Stimulated activated CD4-positive, alpha-beta T cell treated with anti-CD3 and anti-CD28 coated beads, Interleukin-4, amount 100 ng/mL, for 48 hours (primary cell): ENCODE results near the gene MYL9.

Source experiments
- DNase-seq, 2 donors: peaks; one replicate each; pipeline ENCODE4 v3.0.0-alpha.2; 2020; ENCODE audit warnings: low read depth in 2 of 2

The MYL9 gene

DNA sequence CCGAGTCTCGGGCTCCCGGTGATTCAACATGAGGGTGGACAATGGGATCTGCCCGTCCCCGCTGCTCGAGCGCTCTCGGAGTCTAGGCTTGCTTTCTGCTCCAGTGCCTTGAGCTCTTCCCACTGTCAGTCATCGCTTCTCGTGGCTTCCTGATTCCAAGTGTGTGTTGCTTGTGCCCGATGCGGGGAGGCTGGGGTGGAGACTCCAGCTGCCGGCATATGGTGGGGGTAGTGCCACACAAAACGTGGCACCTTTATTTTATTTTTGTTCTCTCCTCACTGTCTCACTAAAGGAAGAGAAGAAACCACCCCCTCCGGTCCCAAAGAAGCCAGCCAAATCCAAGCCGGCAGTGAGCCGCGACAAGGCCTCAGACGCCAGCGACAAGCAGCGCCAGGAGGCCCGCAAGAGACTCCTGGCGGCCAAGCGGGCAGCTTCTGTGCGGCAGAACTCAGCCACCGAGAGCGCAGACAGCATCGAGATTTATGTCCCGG lies 14.8 kb upstream of the MYL9 start:
- no peak for DNase-seq

- no peak for DNase-seq
These were observed 13.8 kb upstream of the MYL9 start for GRCh38 chr20:36527331-36528125.

DNA sequence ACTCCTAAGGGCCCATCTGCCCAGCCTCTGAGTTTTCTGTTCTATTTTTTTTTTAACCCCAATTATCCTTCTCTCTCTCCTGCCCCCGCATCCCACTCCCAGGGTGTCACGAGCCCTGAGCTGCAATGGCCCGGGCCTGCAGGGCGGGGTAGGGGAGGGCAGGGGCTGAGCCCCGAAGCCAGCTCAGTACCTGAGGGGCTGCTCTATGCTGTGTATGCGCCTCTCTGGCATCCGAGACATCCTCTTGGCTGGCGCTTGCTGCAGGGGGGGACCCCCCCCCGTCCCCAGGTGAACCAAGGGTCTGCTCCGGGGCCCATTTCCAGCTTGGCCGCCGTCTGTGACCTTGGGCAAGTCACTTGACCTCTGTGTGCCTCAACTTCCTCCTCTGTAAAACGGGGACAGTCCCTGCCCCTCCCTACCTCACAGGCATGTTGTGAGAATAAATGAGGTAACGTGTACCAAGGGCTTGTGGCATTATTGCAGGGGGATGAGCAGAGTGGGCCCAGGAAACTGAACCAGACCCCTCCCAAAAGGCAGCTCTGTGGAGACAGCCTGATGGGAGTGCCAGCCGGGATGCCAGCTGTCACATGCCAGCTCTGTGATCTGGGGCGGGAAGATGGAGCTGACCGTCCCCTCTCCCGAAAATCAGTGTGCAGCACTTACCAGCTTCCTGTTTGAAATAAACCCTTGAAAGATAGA lies 13.0 kb upstream of the MYL9 start:
- no peak for DNase-seq

DNA sequence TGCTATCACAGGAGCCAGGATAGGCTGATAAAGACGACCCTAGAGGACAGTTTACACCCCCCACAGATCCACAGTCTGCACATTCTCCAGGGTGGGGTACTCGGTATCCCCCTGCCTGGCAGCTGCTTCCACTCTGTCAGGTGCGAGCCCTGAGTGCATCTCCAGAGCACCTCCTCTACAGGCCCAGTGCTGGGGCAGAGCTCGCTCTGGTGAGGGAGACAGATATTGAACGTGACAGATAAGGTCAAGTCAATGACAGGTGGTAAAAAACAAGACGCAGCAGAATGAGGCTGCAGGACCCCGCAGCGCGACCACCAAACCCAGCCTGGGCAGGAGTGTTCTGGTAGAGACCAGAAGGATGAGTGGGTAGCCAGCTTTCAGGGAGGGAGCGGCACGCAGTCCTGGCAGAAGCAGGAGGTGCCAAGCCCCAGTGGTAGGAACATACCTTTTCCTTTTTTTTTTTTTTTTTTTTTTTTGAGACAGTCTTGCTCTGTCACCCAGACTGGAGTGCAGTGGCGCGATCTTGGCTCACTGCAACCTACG lies 12.4 kb upstream of the MYL9 start:
- no peak for DNase-seq

DNA sequence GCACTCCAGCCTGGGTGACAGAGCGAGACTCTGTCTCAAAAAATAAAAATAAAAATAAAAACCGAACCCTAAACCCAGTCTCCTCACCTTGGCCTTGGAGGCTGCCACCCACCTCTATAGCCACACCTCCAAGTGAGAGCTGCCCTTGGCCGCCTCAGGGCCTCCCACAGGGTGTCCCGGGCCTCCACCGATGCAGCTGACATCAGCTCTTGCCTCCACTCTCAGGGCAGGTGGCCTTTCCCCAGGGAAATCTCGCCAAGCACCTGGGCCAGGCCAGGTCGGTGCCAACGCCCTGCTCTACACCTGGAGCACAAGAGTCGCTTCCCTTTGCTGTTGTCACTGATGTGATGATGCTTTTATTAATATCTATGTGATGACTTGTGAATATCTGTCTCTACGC lies 8.9 kb upstream of the MYL9 start:
- no peak for DNase-seq

DNA sequence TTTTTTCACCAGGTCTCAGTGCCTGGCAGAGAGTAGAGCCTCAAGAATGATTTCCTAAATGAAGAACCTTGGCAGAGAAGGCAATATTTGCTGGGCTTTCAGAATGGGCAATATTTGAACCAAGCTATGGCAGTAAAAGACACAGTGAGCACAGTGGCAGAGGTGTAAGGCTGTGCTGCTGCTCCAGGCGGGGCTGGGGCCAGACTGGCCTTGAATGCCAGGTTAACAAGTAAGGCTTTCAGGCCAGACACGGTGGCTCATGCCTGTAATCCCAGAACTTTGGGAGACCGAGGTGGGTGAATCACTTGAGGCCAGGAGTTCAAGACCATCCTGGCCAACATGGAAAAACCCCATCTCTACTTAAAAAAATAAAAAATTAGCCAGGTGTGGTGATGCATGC lies 8.5 kb upstream of the MYL9 start:
- no peak for DNase-seq

- DNase-seq: no peak
These were observed 3.1 kb upstream of the MYL9 start for GRCh38 chr20:36538026-36538722.

DNA sequence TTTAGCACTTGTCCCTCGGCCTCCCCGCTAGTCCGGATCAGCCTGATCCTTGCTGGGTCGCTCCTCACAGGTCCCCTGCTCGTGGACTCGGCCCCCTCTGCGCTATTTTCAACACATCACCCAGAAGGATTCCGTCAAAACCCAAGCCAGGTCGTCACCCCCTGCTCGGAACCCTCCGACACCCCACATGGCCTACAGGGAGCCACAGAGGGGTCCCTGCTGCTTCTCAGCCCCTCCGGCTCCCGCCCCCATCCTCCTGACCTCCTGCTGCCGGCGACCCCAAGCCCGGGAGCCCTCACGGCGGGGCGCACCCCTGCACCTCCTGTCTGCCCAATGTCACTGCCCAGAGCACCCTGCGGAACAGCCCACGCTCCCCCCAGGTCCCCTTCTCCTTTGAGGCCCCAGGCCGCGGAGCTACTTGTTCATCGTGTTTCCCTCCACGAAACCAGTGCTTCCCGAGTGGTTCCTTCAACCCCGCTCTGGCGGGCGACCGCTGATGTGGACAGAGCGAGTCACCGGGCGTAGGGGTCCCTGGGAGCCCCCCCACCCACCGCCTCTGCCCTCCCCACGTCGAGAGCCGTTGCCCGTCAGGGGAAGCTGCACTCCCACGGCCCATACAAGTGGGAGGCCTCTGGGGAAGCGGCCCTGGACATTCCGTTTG lies 638 bp upstream of the MYL9 start:
- no peak for DNase-seq

DNA sequence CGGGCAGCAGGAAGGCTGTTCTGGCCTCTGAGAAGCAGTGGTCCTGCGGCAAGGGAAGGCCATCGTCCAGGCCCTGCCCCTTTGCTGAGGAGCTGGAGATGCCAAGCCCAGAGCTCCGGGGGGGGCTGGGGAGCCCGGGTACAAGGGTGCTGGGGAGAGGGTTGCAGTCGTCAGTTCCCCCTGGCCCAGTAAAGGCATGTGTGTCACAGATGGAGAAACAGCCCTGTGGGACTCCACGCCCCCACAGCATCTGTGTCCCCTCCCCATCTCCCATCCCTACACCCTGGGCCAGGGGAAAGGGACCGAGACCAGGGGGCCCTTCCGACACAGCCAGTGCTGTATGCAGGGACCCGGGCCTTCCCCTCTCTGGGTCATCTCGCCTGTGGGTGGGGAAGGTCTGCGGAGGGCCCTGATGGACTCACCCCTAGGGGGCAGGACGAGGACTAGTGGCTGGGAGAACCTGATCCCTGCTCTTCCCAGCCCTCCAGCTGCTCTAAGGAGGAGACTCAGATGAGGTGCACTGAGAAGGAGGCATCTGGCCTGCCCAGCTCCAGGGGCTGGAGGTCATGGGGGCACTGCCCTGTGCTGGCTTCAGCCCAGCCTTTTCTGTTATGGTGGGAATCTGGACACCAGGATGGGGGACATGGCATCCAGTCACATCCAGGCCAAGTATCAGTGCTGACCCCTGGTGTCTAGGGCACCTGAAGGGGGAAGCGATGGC lies 609 bp downstream of the MYL9 start:
- DNase-seq: no peak

DNA sequence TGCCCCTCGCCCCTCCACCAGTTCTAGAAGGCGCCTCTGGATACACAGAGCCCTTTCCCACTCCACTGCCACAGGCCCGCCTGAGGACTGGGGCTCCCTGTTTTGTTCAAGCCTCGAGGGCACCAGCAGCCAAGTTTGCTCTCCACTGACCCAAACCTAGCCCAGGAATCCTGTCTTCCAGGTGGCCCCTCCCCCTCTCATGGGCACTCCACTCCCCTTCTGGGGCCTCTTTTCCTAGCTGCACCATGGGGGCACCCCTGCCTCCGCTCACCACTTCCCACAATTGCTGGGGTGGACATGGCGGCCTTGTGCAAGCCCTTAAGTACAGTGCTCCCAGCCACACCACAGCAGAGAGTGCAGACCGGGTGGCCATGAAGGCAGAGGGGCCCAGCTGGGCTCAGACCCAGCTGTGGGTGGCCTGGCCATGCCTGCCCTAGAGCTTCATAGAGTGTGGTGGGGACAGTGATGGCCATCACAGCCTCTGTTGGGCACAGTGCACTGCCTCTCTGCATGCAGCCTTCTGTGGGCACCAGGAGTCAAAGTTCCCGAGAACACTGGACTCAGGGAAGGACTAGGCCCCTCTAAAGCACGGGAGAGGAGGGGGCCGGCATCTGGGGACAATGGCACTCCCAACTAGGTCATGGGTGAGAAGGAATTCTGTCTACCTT lies 1.3 kb downstream of the MYL9 start:
- no peak for DNase-seq

DNA sequence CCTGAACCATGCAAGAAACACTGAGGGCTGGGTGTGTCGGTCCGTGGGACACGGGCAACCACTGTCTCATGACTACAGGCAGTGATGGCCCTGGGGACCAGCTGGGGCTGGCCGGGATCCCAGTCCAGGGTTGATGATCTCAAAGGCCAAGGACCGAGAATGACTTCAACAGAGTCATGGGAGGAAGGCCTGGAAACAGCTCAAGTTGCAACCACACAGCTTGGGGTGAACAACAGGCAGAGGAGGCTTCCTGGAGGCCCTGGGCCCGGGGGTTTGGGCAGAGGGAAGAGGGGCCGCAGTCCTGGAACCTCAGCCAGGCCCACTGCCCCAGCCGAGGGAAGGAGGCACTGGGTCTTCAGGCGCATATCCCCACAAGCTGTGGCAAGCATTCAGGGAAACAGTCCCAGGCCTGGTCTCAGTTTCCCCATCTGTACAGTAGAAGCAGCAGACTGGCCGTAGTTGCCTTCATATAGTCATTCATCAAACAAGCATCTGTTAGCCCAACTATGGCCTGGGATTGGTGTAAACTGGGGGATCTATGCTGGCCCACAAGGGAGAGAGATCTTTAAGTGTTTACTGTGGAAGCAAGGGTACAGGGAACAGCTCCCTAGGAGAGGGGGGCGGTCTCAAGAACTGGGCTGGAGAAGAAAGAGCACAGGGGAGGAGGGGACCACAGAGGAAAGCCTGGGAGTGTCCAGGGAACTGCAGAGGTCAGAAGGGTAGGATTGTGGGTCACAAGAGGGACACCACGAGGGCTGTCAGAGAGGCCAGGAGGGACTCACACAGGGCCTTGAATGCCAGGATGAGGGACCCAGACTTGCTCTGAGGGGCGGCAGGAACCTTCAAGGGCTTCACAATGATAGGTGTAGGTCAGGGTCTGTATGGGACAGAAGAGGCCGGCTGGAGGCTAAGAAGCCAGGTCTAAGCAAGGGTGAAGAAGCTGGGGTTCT lies 2.1 kb downstream of the MYL9 start:
- DNase-seq: no peak

- no peak for DNase-seq
These were observed 3.1 kb downstream of the MYL9 start for GRCh38 chr20:36544134-36545018.

DNA sequence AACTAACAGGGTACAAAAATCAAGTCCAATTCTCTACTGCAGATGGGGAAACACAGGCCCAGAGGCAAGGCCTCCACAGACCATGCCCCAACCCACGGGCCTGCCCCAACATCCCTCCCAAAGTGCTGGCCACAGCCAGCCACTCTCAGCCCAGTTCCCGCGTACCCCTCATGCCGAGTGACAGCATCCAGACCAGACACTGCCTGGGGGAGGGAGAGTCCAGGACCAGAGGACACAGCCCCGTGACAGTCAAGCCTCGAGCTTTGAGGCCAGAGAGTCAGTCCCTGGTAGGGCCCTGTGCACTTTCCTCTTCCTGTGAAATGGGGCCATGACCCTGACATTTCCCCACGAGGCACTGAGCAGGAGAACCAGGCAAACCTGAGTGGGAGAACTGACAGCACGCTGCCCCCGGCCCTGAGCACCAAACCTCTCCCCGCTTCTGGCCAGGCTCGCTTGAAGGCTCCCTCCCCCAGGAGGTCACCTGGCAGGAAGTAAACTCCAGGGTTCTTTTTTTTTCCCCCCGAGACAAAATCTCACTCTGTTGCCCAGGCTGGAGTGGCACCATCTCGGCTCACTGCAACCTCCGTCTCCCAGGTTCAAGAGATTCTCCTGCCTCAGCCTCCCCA lies 4.9 kb downstream of the MYL9 start:
- no peak for DNase-seq

- no peak for DNase-seq
These were observed 6.1 kb downstream of the MYL9 start for GRCh38 chr20:36547186-36548005.

DNA sequence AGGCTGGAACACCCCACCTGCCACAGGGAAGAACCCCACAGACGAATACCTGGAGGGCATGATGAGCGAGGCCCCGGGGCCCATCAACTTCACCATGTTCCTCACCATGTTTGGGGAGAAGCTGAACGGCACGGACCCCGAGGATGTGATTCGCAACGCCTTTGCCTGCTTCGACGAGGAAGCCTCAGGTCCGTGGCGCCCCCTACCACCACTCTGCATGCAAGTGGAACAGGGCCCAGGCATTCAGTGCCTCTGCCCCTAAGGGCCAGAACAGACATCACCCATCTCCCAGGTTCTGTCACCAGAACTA lies 6.6 kb downstream of the MYL9 start:
- no peak for DNase-seq

DNA sequence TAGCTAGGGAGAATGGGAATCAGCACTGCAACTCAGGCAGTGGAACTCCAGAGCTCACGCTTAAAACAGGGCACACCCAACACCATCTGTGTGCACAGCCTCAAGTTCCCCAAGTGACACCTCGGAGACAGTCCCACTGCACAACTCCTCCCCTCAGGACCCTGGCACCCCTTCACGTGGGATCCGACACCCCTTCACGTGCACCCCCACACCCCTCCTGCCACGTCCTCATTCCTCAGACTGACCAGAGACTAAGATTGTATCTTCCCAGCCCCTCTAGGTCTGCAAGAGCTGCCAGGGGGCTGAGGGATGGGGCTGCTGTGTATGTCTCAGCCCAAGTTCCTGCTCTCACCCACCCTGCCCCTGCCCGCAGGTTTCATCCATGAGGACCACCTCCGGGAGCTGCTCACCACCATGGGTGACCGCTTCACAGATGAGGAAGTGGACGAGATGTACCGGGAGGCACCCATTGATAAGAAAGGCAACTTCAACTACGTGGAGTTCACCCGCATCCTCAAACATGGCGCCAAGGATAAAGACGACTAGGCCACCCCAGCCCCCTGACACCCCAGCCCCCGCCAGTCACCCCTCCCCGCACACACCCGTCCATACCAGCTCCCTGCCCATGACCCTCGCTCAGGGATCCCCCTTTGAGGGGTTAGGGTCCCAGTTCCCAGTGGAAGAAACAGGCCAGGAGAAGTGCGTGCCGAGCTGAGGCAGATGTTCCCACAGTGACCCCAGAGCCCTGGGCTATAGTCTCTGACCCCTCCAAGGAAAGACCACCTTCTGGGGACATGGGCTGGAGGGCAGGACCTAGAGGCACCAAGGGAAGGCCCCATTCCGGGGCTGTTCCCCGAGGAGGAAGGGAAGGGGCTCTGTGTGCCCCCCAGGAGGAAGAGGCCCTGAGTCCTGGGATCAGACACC lies 7.6 kb downstream of the MYL9 start:
- DNase-seq: no peak
